NT2/D1 (cell line): ENCODE data around the gene PCDHB12.

Source experiments
- YY1 ChIP-seq: IDR thresholded peaks from 2 replicates; pipeline ENCODE4 v1.6.1; 2011; ENCODE audit not compliant: insufficient read length, insufficient read depth
- ZNF274 ChIP-seq: IDR thresholded peaks from 2 replicates; pipeline ENCODE4 v1.6.1; 2011; ENCODE audit warnings: mild to moderate bottlenecking, low read depth, low read length

DNA sequence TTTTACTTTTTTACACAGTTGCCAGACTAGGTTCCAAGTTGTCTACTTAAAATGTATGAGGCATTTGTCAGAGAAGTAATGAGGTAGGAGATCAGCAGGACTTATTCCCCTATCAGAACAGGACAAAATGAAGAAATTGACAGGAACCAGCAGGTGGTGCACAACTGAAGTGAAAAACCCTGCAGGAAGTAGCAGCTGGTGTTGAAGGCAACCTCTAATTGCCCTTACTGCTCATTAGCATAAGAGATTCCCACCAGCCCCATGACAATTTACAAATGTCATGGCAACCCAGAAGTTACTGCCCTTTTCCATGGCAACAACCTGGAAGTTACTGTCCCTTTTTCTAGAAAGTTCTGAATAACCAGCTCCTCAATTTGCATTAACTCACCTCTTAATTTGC is 42.1 kb downstream of the PCDHB12 start:
- TF ChIP-seq YY1 (no peak), ZNF274 (no peak)
